Mammary epithelial cell (primary cell): ENCODE results near the gene FRMD5.

Experiments
- EZH2 ChIP-seq: IDR thresholded peaks from 2 replicates; pipeline ENCODE4 v1.6.1; 2012; ENCODE audit warnings: low read length, inconsistent platforms, borderline replicate concordance
- TF ChIP-seq, protein P1 (sequence below), 2 donors: IDR thresholded peaks in 1 of 2; conservative IDR thresholded peaks in 1 of 2; 2 replicates each; pipeline ENCODE4 v1.5.1; 2011 to 2012; ENCODE audit warnings: inconsistent platforms in 2 of 2, low read length in 2 of 2, mild to moderate bottlenecking in 2 of 2, control low read depth in 1 of 2, low read depth in 1 of 2; ENCODE audit not compliant: insufficient read depth in 1 of 2; ENCODE audit errors: extremely low read depth in 1 of 2

DNA sequence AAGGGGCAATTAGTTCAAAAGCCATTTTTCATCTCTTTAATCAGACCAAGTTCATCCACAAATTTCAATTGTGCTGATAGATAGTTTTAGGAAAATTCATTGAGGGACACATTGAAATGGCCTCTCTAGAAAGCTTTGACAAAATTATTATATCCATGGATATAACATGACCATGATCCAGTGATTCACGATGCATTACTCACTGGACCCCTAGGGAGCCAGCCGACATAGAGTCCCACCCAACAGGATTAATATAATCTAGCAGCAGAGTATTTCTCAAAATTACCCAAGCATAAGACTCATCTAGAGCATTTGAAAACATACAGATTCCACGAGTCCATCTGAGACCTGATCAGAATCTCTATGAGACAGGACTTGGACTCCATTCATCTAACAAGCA is 100.3 kb downstream of the FRMD5 start:
- TF ChIP-seq, protein P1, sequence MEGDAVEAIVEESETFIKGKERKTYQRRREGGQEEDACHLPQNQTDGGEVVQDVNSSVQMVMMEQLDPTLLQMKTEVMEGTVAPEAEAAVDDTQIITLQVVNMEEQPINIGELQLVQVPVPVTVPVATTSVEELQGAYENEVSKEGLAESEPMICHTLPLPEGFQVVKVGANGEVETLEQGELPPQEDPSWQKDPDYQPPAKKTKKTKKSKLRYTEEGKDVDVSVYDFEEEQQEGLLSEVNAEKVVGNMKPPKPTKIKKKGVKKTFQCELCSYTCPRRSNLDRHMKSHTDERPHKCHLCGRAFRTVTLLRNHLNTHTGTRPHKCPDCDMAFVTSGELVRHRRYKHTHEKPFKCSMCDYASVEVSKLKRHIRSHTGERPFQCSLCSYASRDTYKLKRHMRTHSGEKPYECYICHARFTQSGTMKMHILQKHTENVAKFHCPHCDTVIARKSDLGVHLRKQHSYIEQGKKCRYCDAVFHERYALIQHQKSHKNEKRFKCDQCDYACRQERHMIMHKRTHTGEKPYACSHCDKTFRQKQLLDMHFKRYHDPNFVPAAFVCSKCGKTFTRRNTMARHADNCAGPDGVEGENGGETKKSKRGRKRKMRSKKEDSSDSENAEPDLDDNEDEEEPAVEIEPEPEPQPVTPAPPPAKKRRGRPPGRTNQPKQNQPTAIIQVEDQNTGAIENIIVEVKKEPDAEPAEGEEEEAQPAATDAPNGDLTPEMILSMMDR (conservative IDR thresholded peaks at IDR 0.05 in 1 of 2, IDR thresholded peaks at IDR 0.05 in 1 of 2; ENCODE audit: extremely low read depth in 1 of 2, insufficient read depth in 1 of 2, low read depth in 1 of 2, low read length in 2 of 2): no peak
- TF ChIP-seq EZH2: no peak
